Measurements from ENCODE around the gene TCF20.

DNA sequence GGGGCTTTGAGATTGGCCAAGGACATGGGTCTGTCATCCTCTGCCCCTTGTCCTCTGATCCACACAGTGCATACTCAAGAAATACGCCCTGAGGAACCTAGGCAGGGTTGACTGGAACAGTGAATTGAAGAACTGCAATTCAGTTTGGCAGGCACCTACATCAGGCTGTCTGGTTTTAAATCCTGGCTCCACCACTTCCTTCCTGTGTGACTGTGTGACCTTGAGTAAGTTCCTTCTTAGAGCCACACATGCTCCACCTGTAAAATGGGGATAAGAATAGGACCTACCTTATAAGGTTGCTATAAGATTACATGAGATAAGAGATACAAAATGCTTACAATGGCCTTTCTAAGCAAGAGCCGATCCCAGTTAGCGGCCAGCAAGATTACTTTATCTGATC, 15.8 kb upstream of the TCF20 start:
- TF ChIP-seq, protein P1, sequence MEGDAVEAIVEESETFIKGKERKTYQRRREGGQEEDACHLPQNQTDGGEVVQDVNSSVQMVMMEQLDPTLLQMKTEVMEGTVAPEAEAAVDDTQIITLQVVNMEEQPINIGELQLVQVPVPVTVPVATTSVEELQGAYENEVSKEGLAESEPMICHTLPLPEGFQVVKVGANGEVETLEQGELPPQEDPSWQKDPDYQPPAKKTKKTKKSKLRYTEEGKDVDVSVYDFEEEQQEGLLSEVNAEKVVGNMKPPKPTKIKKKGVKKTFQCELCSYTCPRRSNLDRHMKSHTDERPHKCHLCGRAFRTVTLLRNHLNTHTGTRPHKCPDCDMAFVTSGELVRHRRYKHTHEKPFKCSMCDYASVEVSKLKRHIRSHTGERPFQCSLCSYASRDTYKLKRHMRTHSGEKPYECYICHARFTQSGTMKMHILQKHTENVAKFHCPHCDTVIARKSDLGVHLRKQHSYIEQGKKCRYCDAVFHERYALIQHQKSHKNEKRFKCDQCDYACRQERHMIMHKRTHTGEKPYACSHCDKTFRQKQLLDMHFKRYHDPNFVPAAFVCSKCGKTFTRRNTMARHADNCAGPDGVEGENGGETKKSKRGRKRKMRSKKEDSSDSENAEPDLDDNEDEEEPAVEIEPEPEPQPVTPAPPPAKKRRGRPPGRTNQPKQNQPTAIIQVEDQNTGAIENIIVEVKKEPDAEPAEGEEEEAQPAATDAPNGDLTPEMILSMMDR (IDR thresholded peaks at IDR 0.05; ENCODE audit: low read depth, low read length, missing input control) = no peak
- TF ChIP-seq, protein P2, sequence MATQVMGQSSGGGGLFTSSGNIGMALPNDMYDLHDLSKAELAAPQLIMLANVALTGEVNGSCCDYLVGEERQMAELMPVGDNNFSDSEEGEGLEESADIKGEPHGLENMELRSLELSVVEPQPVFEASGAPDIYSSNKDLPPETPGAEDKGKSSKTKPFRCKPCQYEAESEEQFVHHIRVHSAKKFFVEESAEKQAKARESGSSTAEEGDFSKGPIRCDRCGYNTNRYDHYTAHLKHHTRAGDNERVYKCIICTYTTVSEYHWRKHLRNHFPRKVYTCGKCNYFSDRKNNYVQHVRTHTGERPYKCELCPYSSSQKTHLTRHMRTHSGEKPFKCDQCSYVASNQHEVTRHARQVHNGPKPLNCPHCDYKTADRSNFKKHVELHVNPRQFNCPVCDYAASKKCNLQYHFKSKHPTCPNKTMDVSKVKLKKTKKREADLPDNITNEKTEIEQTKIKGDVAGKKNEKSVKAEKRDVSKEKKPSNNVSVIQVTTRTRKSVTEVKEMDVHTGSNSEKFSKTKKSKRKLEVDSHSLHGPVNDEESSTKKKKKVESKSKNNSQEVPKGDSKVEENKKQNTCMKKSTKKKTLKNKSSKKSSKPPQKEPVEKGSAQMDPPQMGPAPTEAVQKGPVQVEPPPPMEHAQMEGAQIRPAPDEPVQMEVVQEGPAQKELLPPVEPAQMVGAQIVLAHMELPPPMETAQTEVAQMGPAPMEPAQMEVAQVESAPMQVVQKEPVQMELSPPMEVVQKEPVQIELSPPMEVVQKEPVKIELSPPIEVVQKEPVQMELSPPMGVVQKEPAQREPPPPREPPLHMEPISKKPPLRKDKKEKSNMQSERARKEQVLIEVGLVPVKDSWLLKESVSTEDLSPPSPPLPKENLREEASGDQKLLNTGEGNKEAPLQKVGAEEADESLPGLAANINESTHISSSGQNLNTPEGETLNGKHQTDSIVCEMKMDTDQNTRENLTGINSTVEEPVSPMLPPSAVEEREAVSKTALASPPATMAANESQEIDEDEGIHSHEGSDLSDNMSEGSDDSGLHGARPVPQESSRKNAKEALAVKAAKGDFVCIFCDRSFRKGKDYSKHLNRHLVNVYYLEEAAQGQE (IDR thresholded peaks at IDR 0.05) = no peak
- TF ChIP-seq YY1 (IDR thresholded peaks at IDR 0.05) = no peak
- TF ChIP-seq RAD21 (IDR thresholded peaks at IDR 0.05) = no peak
- TF ChIP-seq, protein P3, sequence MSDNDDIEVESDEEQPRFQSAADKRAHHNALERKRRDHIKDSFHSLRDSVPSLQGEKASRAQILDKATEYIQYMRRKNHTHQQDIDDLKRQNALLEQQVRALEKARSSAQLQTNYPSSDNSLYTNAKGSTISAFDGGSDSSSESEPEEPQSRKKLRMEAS (IDR thresholded peaks at IDR 0.05) = no peak
- no peak for TF ChIP-seq SP1 (IDR thresholded peaks at IDR 0.05)
- TF ChIP-seq HNF4G (IDR thresholded peaks at IDR 0.05) = no peak
- no peak for TF ChIP-seq TAF1 (conservative IDR thresholded peaks at IDR 0.05)
- no peak for TF ChIP-seq FOXA1 (IDR thresholded peaks at IDR 0.05)
- TF ChIP-seq GABPA (IDR thresholded peaks at IDR 0.05 in 1 of 2, conservative IDR thresholded peaks at IDR 0.05 in 1 of 2) = no peak
- TF ChIP-seq JUND (IDR thresholded peaks at IDR 0.05) = no peak
- TF ChIP-seq, protein P4, sequence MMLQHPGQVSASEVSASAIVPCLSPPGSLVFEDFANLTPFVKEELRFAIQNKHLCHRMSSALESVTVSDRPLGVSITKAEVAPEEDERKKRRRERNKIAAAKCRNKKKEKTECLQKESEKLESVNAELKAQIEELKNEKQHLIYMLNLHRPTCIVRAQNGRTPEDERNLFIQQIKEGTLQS (IDR thresholded peaks at IDR 0.05) = no peak

Data from liver (tissue), 3 donors.